SH-SY5Y (cell line): ENCODE data around the gene TTN.

Experiments
- GATA2 ChIP-seq: IDR thresholded peaks from 2 replicates; pipeline ENCODE4 v1.6.1; 2011; ENCODE audit warnings: mild to moderate bottlenecking, low read depth, low read length
- GATA3 ChIP-seq: IDR thresholded peaks from 2 replicates; pipeline ENCODE4 v1.6.1; 2011; ENCODE audit warnings: low read depth, mild to moderate bottlenecking, low read length, moderate library complexity

DNA sequence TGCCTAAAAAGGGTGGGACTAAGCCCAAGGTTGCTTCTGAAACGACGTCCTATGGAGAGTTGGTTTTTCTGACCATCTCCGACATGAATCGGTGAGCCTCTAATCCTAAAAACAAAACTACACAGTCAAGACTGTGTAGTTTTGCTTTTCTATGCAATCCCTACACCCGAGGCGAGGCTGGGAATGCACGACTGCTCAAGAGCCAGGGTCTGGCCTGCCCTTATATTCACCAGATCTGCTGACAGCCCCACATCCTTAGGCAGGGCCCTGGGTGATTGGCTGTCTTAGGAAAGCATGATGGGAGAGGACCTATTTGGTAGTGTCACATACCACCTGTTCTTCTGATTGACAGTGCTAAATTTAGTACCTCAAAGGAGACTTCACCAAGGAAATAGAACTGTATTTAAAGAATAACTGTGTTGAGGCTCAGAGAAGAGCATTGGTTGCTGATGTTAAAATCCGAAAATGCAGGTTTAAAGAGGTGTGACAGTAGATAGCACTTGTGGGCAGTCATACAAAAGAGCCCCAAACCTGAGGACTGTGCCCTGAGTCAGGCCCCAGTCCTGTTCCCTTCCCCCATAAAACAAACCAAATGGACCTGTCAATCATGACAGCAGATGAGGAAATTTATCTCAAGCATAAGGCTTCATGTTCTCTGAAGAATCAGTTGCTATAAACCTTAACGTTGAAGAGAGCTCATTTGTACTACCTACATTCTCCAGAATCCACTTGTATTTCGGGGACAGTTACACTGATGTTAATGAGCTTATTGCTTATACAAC lies at the start of gene TTN:
- TF ChIP-seq GATA2 (no peak), GATA3 (no peak)
